ENCODE measurements around the gene RTEL1.

RTEL1 gene

DNA sequence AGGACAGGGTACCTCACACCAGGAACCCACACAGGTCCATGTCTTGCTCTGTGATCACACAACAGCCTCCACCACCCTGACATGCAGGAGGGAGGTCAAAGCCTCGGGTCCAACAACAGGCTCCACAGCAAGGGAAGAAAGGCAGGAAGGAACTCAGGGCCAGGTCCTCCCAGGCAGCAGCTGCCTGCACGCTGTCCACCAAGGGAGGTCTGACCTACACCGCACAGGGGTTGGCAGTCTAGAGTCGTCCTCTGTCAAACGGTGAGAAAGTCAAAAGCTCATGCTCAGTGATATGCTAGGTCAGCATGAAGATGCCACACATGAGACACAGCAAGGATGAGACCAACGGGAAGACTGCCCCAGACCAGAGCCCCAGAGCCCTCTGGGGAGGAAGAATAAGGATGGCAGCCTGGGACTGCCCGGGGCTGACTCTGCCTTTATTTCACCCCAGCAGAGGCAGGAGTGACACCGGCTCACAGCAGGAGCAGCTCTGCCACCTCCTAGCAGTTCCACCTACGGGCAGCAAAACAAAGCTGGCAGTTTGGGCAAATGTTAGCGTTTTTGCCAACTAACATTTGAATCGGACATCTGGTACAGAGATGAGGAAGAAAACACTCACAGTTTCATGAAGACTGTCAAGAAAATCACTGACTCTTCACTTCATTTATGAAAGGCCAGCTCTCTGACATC lies 39.7 kb upstream of the RTEL1 start:
- H3K27me3 ChIP-seq (ENCODE audit: control insufficient read depth, insufficient read depth, low read length, poor library complexity, severe bottlenecking), result no peaks in the 10 kb centered on the region
- no peaks in the 10 kb centered on the region for H3K4me1 ChIP-seq (ENCODE audit: control insufficient read depth, insufficient read depth, low read length)
- H3K9me3 ChIP-seq (ENCODE audit: control insufficient read depth, low read length), result no peaks in the 10 kb centered on the region
- H3K27ac ChIP-seq (ENCODE audit: insufficient read depth, low read depth, low read length, poor library complexity, severe bottlenecking), result no peak overlapping the region
- H3K4me3 ChIP-seq (ENCODE audit: insufficient read depth, low read depth, low read length), result no peak overlapping the region
- peaks cover 17% of the 10 kb centered on the region for H3K36me3 ChIP-seq (ENCODE audit: control insufficient read depth, insufficient read depth, low read length)
- WGBS, 2 experiments, result 94 to 96% methylated on average over 11 of the region's 11 CpGs

DNA sequence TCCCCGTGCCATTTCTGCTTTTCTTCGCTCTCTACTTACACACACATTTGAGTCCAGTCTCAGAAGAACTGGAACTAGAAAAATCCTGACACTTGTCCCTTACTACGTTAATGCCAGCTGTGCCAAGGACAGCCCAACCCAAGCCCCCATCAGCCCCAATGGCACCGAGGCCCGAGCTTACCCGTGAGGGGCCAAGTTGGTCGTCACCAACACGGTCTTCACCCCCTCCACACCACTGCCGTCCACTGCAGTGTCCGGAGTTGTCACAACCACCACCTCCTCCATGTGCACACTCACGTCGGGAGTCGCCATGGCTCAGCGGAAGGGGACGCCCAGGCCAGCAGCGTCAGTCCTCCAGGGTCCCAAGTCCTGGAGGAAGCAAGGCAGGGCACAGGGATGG lies 39.0 kb upstream of the RTEL1 start:
- Histone ChIP-seq H3K4me1 (ENCODE audit: control insufficient read depth, insufficient read depth, low read length) (no peaks in the 10 kb centered on the region), H3K27me3 (ENCODE audit: control insufficient read depth, insufficient read depth, low read length, poor library complexity, severe bottlenecking) (no peaks in the 10 kb centered on the region), H3K9me3 (ENCODE audit: control insufficient read depth, low read length) (no peaks in the 10 kb centered on the region), H3K36me3 (ENCODE audit: control insufficient read depth, insufficient read depth, low read length) (peaks cover 17% of the 10 kb centered on the region), H3K27ac (ENCODE audit: insufficient read depth, low read depth, low read length, poor library complexity, severe bottlenecking) (no peak overlapping the region), H3K4me3 (ENCODE audit: insufficient read depth, low read depth, low read length) (no peak overlapping the region)
- 94 to 96% methylated on average over 16 of the region's 16 CpGs for WGBS, 2 experiments

DNA sequence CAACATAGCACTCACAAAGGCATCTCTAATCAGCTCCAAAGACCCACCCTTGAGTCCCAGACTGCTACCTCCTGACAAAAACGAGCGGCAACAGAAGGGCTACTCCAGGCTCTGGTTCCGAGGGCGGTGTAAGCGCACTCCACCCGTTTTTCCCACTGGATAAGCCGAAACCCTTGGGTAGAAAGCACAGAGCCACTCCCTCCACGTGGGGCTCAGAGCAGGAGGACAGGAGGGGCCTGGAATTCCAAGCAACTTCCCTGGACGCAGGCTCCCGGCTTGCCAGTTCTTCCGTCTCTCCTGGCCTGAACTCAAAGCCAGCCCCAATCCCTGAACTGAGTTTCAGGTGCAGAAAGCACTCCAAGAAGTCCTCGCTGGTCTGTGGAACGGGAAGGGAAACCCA lies 38.6 kb upstream of the RTEL1 start:
- Histone ChIP-seq H3K4me1 (ENCODE audit: control insufficient read depth, insufficient read depth, low read length) (no peaks in the 10 kb centered on the region), H3K9me3 (ENCODE audit: control insufficient read depth, low read length) (no peaks in the 10 kb centered on the region), H3K4me3 (ENCODE audit: insufficient read depth, low read depth, low read length) (no peak overlapping the region), H3K27ac (ENCODE audit: insufficient read depth, low read depth, low read length, poor library complexity, severe bottlenecking) (no peak overlapping the region), H3K36me3 (ENCODE audit: control insufficient read depth, insufficient read depth, low read length) (peaks cover 17% of the 10 kb centered on the region), H3K27me3 (ENCODE audit: control insufficient read depth, insufficient read depth, low read length, poor library complexity, severe bottlenecking) (no peaks in the 10 kb centered on the region)
- 91% methylated on average over 13 of the region's 13 CpGs for WGBS, 2 experiments

DNA sequence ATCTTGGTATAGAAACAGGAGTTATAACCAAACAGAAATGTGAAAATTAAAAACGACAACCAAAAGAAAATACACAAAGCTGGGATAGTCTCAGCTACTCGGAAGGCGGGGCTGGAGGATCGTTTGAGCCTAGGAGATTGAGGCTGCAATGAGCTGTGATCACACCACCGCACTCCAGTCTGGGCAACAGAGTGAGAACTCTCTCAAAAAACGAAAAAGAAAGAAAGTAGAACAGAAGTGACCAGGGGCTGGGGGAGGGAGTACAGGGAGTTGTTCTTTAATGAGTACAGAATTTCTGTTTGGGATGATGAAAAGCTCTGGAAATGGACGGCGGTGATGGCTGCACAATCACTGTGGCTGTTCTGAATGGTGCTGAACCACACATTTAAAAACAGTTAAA lies 37.1 kb upstream of the RTEL1 start:
- H3K4me3 ChIP-seq (ENCODE audit: insufficient read depth, low read depth, low read length), result no peak overlapping the region
- 93 to 94% methylated on average over 8 of the region's 8 CpGs for WGBS, 2 experiments
- no peaks in the 10 kb centered on the region for H3K27me3 ChIP-seq (ENCODE audit: control insufficient read depth, insufficient read depth, low read length, poor library complexity, severe bottlenecking)
- H3K4me1 ChIP-seq (ENCODE audit: control insufficient read depth, insufficient read depth, low read length), result peaks cover 7% of the 10 kb centered on the region
- H3K9me3 ChIP-seq (ENCODE audit: control insufficient read depth, low read length), result no peaks in the 10 kb centered on the region
- peaks cover 5% of the 10 kb centered on the region for H3K36me3 ChIP-seq (ENCODE audit: control insufficient read depth, insufficient read depth, low read length)
- no peak overlapping the region for H3K27ac ChIP-seq (ENCODE audit: insufficient read depth, low read depth, low read length, poor library complexity, severe bottlenecking)

DNA sequence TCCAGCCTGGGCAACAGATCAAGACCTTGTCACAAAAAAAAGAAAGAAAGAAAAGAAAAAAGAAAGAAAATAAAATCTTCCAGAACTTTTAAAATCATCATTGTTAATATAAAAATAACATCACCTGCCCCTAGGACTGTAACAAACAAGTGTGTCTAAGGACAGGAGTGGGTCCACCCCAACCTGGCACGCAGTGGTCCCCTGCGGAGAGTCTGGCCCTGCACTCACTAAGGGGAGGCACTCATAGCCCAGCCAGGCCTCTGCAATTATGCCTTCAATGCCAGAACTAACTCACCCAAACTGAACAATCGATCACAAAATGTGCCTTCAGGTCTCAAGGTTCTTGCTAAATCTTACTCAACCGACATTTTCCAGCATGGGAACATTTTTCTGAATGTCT lies 36.0 kb upstream of the RTEL1 start:
- peaks cover 5% of the 10 kb centered on the region for H3K36me3 ChIP-seq (ENCODE audit: control insufficient read depth, insufficient read depth, low read length)
- WGBS, 2 experiments, result 92 to 97% methylated on average over 4 of the region's 4 CpGs
- H3K27ac ChIP-seq (ENCODE audit: insufficient read depth, low read depth, low read length, poor library complexity, severe bottlenecking), result no peak overlapping the region
- H3K9me3 ChIP-seq (ENCODE audit: control insufficient read depth, low read length), result no peaks in the 10 kb centered on the region
- peaks cover 7% of the 10 kb centered on the region for H3K4me1 ChIP-seq (ENCODE audit: control insufficient read depth, insufficient read depth, low read length)
- no peak overlapping the region for H3K4me3 ChIP-seq (ENCODE audit: insufficient read depth, low read depth, low read length)
- H3K27me3 ChIP-seq (ENCODE audit: control insufficient read depth, insufficient read depth, low read length, poor library complexity, severe bottlenecking), result no peaks in the 10 kb centered on the region

DNA sequence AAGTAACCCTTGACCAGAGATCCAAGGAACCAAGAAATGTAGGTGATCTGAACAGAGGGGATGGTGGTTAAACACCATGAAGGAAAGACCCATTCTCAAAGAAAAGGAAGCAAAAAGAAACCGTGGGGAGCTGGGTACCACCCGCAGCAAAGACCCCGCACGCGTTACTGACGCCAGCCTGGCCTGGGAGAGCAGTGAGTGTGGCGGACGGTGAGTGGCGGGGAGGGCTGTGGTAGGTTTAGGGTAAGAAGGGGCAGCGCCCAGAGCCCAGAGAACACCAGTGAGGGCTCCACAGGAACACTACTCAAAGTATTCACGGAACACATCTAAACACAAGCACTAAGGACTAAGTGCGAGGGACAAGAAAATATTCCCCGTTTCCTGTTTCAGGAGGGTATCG lies 35.4 kb upstream of the RTEL1 start:
- H3K36me3 ChIP-seq (ENCODE audit: control insufficient read depth, insufficient read depth, low read length), result peaks cover 5% of the 10 kb centered on the region
- WGBS, 2 experiments, result 93 to 95% methylated on average over 12 to 14 of the region's 14 CpGs

DNA sequence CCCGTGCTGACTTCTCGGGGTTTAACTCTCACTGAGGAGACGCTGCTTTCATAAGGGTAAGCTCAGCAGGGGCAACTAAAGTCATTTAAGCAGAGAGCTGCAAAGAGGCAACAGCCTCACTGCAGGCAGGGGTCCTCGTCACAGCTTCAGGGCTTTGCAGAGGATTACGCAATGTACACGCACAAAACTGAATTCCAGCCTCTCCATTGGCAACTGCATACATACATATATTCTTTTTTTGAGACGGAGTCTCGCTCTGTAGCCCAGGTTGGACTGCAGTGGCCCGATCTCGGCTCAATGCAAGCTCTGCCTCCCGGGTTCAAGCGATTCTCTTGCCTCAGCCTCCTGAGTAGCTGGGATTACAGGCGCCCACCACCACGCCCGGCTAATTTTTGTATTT lies 33.6 kb upstream of the RTEL1 start:
- Histone ChIP-seq H3K27ac (ENCODE audit: insufficient read depth, low read depth, low read length, poor library complexity, severe bottlenecking) (no peak overlapping the region), H3K36me3 (ENCODE audit: control insufficient read depth, insufficient read depth, low read length) (no peaks in the 10 kb centered on the region), H3K9me3 (ENCODE audit: control insufficient read depth, low read length) (no peaks in the 10 kb centered on the region), H3K27me3 (ENCODE audit: control insufficient read depth, insufficient read depth, low read length, poor library complexity, severe bottlenecking) (no peaks in the 10 kb centered on the region), H3K4me1 (ENCODE audit: control insufficient read depth, insufficient read depth, low read length) (peaks cover 11% of the 10 kb centered on the region), H3K4me3 (ENCODE audit: insufficient read depth, low read depth, low read length) (no peak overlapping the region)
- WGBS, 2 experiments, result 84% methylated on average over 15 of the region's 15 CpGs

More for the DNA sequence above, 35.4 kb upstream of the RTEL1 start:
- no peak overlapping the region for H3K4me3 ChIP-seq (ENCODE audit: insufficient read depth, low read depth, low read length)
- no peaks in the 10 kb centered on the region for H3K9me3 ChIP-seq (ENCODE audit: control insufficient read depth, low read length)
- no peak overlapping the region for H3K27ac ChIP-seq (ENCODE audit: insufficient read depth, low read depth, low read length, poor library complexity, severe bottlenecking)
- no peaks in the 10 kb centered on the region for H3K27me3 ChIP-seq (ENCODE audit: control insufficient read depth, insufficient read depth, low read length, poor library complexity, severe bottlenecking)
- H3K4me1 ChIP-seq (ENCODE audit: control insufficient read depth, insufficient read depth, low read length), result peaks cover 9% of the 10 kb centered on the region

DNA sequence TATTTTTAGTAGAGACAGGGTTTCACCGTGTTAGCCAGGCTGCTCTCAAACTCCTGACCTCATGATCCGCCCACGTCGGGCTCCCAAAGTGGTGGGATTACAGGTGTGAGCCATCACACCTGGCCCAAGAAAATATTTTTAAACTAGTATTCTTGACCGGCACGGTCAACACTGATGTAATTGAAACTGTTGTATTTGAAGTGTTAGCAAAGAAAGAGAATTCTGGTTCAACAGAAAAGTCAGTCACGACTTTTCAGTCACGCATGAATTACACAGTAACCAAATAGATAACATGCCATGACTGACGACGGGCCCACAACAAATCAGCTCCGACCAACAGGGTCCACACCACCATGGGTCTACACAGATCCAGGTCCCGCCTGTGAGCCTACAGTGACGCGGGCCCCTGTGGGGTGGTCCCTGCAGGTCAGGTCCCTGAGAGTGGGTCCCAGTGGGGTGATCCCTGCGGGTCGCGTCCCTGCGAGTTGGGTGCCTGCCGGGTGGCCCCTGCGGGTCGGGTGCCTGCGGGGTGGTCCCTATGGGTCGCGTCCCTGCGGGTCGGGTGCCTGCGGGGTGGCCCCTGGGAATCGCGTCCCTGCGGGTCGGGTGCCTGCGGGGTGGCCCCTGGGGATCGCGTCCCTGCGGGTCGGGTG lies 32.2 kb upstream of the RTEL1 start:
- peaks cover 11% of the 10 kb centered on the region for H3K4me1 ChIP-seq (ENCODE audit: control insufficient read depth, insufficient read depth, low read length)
- H3K27ac ChIP-seq (ENCODE audit: insufficient read depth, low read depth, low read length, poor library complexity, severe bottlenecking), result peak overlapping the region; percentile 80
- H3K4me3 ChIP-seq (ENCODE audit: insufficient read depth, low read depth, low read length), result peak overlapping the region; percentile 97
- H3K27me3 ChIP-seq (ENCODE audit: control insufficient read depth, insufficient read depth, low read length, poor library complexity, severe bottlenecking), result no peaks in the 10 kb centered on the region
- no peaks in the 10 kb centered on the region for H3K36me3 ChIP-seq (ENCODE audit: control insufficient read depth, insufficient read depth, low read length)
- H3K9me3 ChIP-seq (ENCODE audit: control insufficient read depth, low read length), result no peaks in the 10 kb centered on the region
- 28 to 29% methylated on average over 36 of the region's 36 CpGs for WGBS, 2 experiments

DNA sequence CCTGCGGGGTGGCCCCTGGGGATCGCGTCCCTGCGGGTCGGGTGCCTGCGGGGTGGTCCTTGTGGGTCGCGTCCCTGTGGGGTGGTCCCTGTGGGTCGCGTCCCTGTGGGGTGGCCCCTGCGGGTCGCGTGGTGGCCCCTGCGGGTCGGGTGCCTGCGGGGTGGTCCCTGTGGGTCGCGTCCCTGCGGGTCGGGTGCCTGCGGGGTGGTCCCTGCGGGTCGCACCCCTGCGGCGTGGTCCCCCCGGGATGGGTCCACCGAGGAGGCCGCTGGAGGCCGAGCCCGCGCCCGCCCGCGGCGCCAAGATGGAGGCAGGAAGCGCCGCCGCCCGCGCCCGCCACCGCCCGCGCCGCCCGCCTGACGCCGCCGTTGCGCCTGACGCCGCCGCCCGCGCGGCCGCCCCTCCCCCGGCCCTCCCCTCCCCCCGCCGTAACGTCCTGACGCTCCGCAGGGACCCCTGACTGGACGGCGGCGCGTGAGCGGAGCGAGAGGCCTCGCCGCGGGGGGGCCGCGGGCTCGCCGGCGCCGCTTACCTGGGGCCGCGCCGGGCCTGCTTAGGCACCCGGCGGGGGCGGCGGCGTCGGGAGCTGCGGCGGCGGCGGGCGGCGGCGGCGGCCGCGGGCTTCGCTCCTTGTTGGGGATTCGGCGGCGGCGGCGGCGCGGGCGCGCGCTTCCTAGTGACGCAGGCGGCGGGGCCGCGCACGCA lies 31.5 kb upstream of the RTEL1 start, which contains the start of gene GMEB2:
GMEB2 (minus strand) TSS at position 678 of the 705 bp plus-strand sequence. CDS start 7,704 bp downstream, outside the sequence.
- whole genome bisulfite sequencing, 2 experiments, result 0 to 1% methylated on average over 114 of the region's 114 CpGs
- H3K36me3 ChIP-seq (ENCODE audit: control insufficient read depth, insufficient read depth, low read length), result no peaks in the 10 kb centered on the region
- peaks cover 11% of the 10 kb centered on the region for H3K4me1 ChIP-seq (ENCODE audit: control insufficient read depth, insufficient read depth, low read length)
- H3K4me3 ChIP-seq (ENCODE audit: insufficient read depth, low read depth, low read length), result peak within 1 kb of the TSS; percentile 97
- no peaks in the 10 kb centered on the region for H3K9me3 ChIP-seq (ENCODE audit: control insufficient read depth, low read length)
- H3K27me3 ChIP-seq (ENCODE audit: control insufficient read depth, insufficient read depth, low read length, poor library complexity, severe bottlenecking), result no peaks in the 10 kb centered on the region
- peak within 1 kb of the TSS; percentile 80 for H3K27ac ChIP-seq (ENCODE audit: insufficient read depth, low read depth, low read length, poor library complexity, severe bottlenecking)

DNA sequence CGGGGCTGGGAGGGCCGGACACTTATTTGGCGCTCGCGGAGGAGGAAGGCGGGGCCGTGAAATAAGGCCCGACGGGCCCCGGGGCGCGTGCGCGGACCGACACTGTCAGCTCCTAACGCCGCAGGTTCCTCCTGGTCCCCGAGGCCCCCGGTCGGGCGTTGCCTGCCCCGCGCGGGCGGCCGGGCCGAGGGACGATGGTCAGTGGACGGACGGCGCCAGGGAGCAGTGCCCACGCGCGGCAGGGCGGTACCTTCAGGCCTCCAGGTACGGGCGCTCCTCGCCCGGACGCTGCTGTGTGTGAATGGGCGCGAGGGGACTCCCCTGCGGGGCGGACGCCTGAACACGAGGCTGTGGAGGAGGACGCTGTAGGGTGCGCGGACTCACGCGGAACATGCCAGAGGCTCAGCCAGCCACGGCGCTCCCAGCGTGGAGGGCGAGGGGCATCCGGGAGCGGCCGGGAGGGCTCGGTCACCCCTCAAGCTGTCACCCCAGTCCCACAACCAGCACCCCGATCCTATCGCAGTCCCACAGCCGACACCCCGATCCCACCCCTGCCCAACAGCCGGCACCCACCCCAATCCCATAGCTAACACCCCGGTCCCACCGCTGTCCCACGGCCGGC lies 30.9 kb upstream of the RTEL1 start:
- no peaks in the 10 kb centered on the region for H3K9me3 ChIP-seq (ENCODE audit: control insufficient read depth, low read length)
- H3K36me3 ChIP-seq (ENCODE audit: control insufficient read depth, insufficient read depth, low read length), result no peaks in the 10 kb centered on the region
- no peaks in the 10 kb centered on the region for H3K27me3 ChIP-seq (ENCODE audit: control insufficient read depth, insufficient read depth, low read length, poor library complexity, severe bottlenecking)
- WGBS, 2 experiments, result 3 to 4% methylated on average over 68 of the region's 68 CpGs
- H3K4me1 ChIP-seq (ENCODE audit: control insufficient read depth, insufficient read depth, low read length), result peaks cover 11% of the 10 kb centered on the region
- peak overlapping the region; percentile 97 for H3K4me3 ChIP-seq (ENCODE audit: insufficient read depth, low read depth, low read length)
- H3K27ac ChIP-seq (ENCODE audit: insufficient read depth, low read depth, low read length, poor library complexity, severe bottlenecking), result no peak overlapping the region
